H9 (cell line): ENCODE measurements around the gene CCDC124. TPM values are rescaled to one million over a fixed set of nuclear protein-coding genes. Genes with fewer than 3 reads are reported as not detected.
"Not testable (repeated sequence)": the region's sequence is repeated elsewhere in the genome, so short reads cannot be mapped to it uniquely, and the experiment has no call there.

Source experiments
- DNase-seq: peaks from one replicate; pipeline ENCODE4 v3.0.0-alpha.2; 2017
- H2AFZ ChIP-seq: one replicate; pipeline ENCODE4 v1.6.1; 2013; ENCODE audit warnings: mild to moderate bottlenecking, low read length, control low read depth, moderate library complexity
- H2AK5ac ChIP-seq: 2 replicates; pipeline ENCODE4 v1.6.1; 2013; ENCODE audit warnings: low read length, control low read depth, mixed read lengths; ENCODE audit not compliant: insufficient read length
- H2BK120ac ChIP-seq: one replicate; pipeline ENCODE4 v1.6.1; 2013; ENCODE audit warnings: low read depth, mild to moderate bottlenecking, low read length, control low read depth, inconsistent platforms; ENCODE audit not compliant: poor library complexity, severe bottlenecking
- H2BK12ac ChIP-seq: 2 replicates; pipeline ENCODE4 v1.6.1; 2013; ENCODE audit warnings: low read length, control low read depth, mixed read lengths, low read depth; ENCODE audit not compliant: insufficient read length
- H2BK15ac ChIP-seq: 2 replicates; pipeline ENCODE4 v1.6.1; 2013; ENCODE audit warnings: low read depth, low read length, control low read depth
- H2BK20ac ChIP-seq: one replicate; pipeline ENCODE4 v1.6.1; 2013; ENCODE audit warnings: low read depth, mild to moderate bottlenecking, low read length, control low read depth, inconsistent platforms; ENCODE audit not compliant: poor library complexity, severe bottlenecking
- H2BK5ac ChIP-seq: 2 replicates; pipeline ENCODE4 v1.6.1; 2013; ENCODE audit warnings: low read length, control low read depth, mixed read lengths; ENCODE audit not compliant: insufficient read length
- H3K14ac ChIP-seq: 2 replicates; pipeline ENCODE4 v1.6.1; 2013; ENCODE audit warnings: low read length, control low read depth; ENCODE audit not compliant: insufficient read depth
- H3K18ac ChIP-seq: 2 replicates; pipeline ENCODE4 v1.6.1; 2013; ENCODE audit warnings: low read depth, mild to moderate bottlenecking, mixed read lengths, low read length, control low read depth; ENCODE audit not compliant: insufficient read length
- H3K23ac ChIP-seq: 2 replicates; pipeline ENCODE4 v1.6.1; 2013; ENCODE audit warnings: low read length, control low read depth, mixed read lengths, low read depth; ENCODE audit not compliant: insufficient read length
- H3K23me2 ChIP-seq: 2 replicates; pipeline ENCODE4 v1.6.1; 2013; ENCODE audit warnings: low read depth, mild to moderate bottlenecking, mixed read lengths, low read length, control low read depth; ENCODE audit not compliant: insufficient read length, poor library complexity, severe bottlenecking
- H3K27ac ChIP-seq: 2 replicates; pipeline ENCODE4 v1.5.1; 2013; ENCODE audit warnings: low read length, control low read depth, mixed read lengths, low read depth; ENCODE audit not compliant: insufficient read length
- H3K27me3 ChIP-seq: 2 replicates; pipeline ENCODE4 v1.6.1; 2013; ENCODE audit warnings: low read length, control low read depth, inconsistent platforms; ENCODE audit not compliant: insufficient read depth
- H3K4ac ChIP-seq: 2 replicates; pipeline ENCODE4 v1.6.1; 2013; ENCODE audit warnings: low read depth, mild to moderate bottlenecking, control low read depth, inconsistent platforms, low read length, moderate library complexity
- H3K4me1 ChIP-seq: 2 replicates; pipeline ENCODE4 v1.6.1; 2013; ENCODE audit warnings: low read length, control low read depth, inconsistent platforms; ENCODE audit not compliant: insufficient read depth
- H3K4me2 ChIP-seq: 2 replicates; pipeline ENCODE4 v1.6.1; 2013; ENCODE audit warnings: low read length, control low read depth, mixed read lengths; ENCODE audit not compliant: insufficient read length, insufficient read depth
- H3K56ac ChIP-seq: 2 replicates; pipeline ENCODE4 v1.6.1; 2013; ENCODE audit warnings: low read depth, mild to moderate bottlenecking, mixed read lengths, low read length, control low read depth; ENCODE audit not compliant: insufficient read length
- H3K79me1 ChIP-seq: 2 replicates; pipeline ENCODE4 v1.6.1; 2013; ENCODE audit warnings: low read depth, mild to moderate bottlenecking, moderate library complexity, low read length, control low read depth, inconsistent platforms; ENCODE audit not compliant: insufficient read depth, poor library complexity, severe bottlenecking
- H3K79me2 ChIP-seq: 2 replicates; pipeline ENCODE4 v1.6.1; 2013; ENCODE audit warnings: low read length, control low read depth, inconsistent platforms; ENCODE audit not compliant: insufficient read depth
- H3K9ac ChIP-seq: 2 replicates; pipeline ENCODE4 v1.6.1; 2013; ENCODE audit warnings: low read length, control low read depth, mixed read lengths; ENCODE audit not compliant: insufficient read length; ENCODE audit errors: extremely low read depth
- H3K9me3 ChIP-seq: one replicate; pipeline ENCODE4 v1.6.1; 2013; ENCODE audit warnings: low read depth, low read length, inconsistent platforms; ENCODE audit not compliant: control insufficient read depth
- H3T11ph ChIP-seq: one replicate; pipeline ENCODE4 v1.6.1; 2013; ENCODE audit warnings: mild to moderate bottlenecking, low read length, control low read depth, inconsistent platforms
- H4K20me1 ChIP-seq: one replicate; pipeline ENCODE4 v1.6.1; 2013; ENCODE audit not compliant: control insufficient read depth, insufficient read length, insufficient read depth
- H4K5ac ChIP-seq: 2 replicates; pipeline ENCODE4 v1.6.1; 2013; ENCODE audit warnings: low read depth, mild to moderate bottlenecking, mixed read lengths, low read length, control low read depth; ENCODE audit not compliant: insufficient read length
- H4K8ac ChIP-seq: replicated peaks from 2 replicates; pipeline ENCODE4 v1.6.1; 2013; ENCODE audit warnings: low read length, control low read depth, mixed read lengths, low read depth; ENCODE audit not compliant: insufficient read length
- H4K91ac ChIP-seq: 2 replicates; pipeline ENCODE4 v1.6.1; 2013; ENCODE audit warnings: low read depth, mild to moderate bottlenecking, moderate library complexity, mixed read lengths, low read length, control low read depth; ENCODE audit not compliant: insufficient read length
- H3K27ac Mint-ChIP-seq, 3 experiments: 2 replicates in 2 of 3; 3 replicates in 1 of 3; pipeline ENCODE4 v1.8.0; 2020 to 2021; ENCODE audit warnings: mixed read lengths in 3 of 3, mild to moderate bottlenecking in 1 of 3, moderate library complexity in 1 of 3
- H3K27me3 Mint-ChIP-seq: 2 replicates; pipeline ENCODE4 v1.8.0; 2021; ENCODE audit warnings: low read depth, mild to moderate bottlenecking, moderate library complexity, mixed read lengths
- H3K36me3 Mint-ChIP-seq, 3 experiments: 2 replicates in 2 of 3; 3 replicates in 1 of 3; pipeline ENCODE4 v1.8.0; 2020 to 2021; ENCODE audit warnings: low read depth in 3 of 3, mixed read lengths in 3 of 3; ENCODE audit not compliant: insufficient read depth in 1 of 3
- H3K4me1 Mint-ChIP-seq, 2 experiments: 2 replicates each; pipeline ENCODE4 v1.8.0; 2020; ENCODE audit warnings: mixed read lengths in 2 of 2
- H3K4me3 Mint-ChIP-seq, 2 experiments: 2 replicates in 1 of 2; 3 replicates in 1 of 2; pipeline ENCODE4 v1.8.0; 2020 to 2021; ENCODE audit warnings: mild to moderate bottlenecking in 2 of 2, mixed read lengths in 2 of 2, moderate library complexity in 1 of 2
- H3K9me3 Mint-ChIP-seq, 2 experiments: 2 replicates in 1 of 2; 3 replicates in 1 of 2; pipeline ENCODE4 v1.8.0; 2020; ENCODE audit warnings: mild to moderate bottlenecking in 2 of 2, mixed read lengths in 2 of 2, moderate library complexity in 1 of 2
- WGBS: extraction: QIAGEN DNeasy Blood & Tissue Kit; methylation state at CpG from one replicate; pipeline ENCODE4 v1.1.7; 2013; ENCODE audit warnings: missing lambda C conversion rate, low lambda C conversion rate, mixed read lengths; ENCODE audit not compliant: insufficient read length; ENCODE audit errors: extremely low coverage; 5-methylcytosine and 5-hydroxymethylcytosine counted together
- total RNA-seq: library from RNA; stranded (reverse); gene quantifications from 2 replicates; pipeline ENCODE4 v1.2.1, GENCODE V29; 2021
- TF ChIP-seq, protein P1 (sequence below): fragments of 200-600 bp; sonication (generic); conservative IDR thresholded peaks from 3 replicates; pipeline ENCODE4 v1.8.0; 2021; ENCODE audit warnings: antibody characterized with exemption, mild to moderate bottlenecking

The CCDC124 gene
- total RNA-seq, 1 experiment from 2014 or later, result 119 TPM

DNA sequence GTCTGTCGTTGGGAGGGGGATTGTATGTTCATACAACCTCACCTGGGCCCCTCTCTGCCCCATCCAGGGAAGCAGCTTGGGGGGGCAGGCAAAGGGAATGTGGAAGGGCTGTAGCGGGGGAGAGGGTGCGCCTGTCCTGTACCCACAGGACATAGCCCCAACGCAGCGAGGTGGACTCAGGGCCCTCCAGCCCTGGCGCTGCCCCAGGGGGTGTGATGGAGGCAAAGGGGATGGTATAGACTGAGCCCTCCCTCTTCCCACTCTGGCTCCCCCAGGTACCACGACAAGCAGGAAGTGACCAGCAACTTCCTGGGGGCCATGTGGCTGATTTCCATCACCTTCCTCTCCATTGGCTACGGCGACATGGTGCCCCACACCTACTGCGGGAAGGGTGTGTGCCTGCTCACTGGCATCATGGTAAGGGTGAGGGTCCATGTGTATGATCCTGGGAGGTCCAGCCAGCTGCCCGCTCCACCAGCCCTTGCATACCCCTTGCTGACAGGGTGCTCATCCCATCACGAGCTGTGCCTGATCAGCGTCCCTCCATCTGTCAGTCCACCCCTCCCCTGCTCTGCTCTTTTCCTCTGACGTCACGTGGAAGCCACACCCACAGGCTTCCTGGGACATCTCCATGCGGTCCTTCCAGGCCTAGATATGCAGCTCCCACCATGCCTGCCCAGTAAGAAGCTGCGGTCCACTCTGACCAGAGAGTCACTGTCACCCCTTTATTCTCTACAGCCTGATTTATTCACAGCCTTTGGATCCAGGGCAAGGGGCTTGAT lies 52.4 kb downstream of the CCDC124 start:
- Histone ChIP-seq H3K79me2 (no peaks in the 10 kb centered on the region), H3K4me1 (no peaks in the 10 kb centered on the region), H3K79me1 (no peaks in the 10 kb centered on the region), H4K91ac (no peak overlapping the region), H3K18ac (no peak overlapping the region), H3K14ac (no peak overlapping the region), H2BK120ac (no peak overlapping the region), H3K23ac (no peak overlapping the region), H4K5ac (no peak overlapping the region), H3K23me2 (no peaks in the 10 kb centered on the region), H4K8ac (no peak overlapping the region), H3K4me2 (no peak overlapping the region), H2AK5ac (no peak overlapping the region), H2BK15ac (no peak overlapping the region), H2BK12ac (no peak overlapping the region), H3K9ac (no peak overlapping the region), H2BK5ac (no peak overlapping the region), H3T11ph (no peak overlapping the region), H3K56ac (no peak overlapping the region), H3K9me3 (no peaks in the 10 kb centered on the region), H3K4ac (no peak overlapping the region), H4K20me1 (no peaks in the 10 kb centered on the region), H2AFZ (no peak overlapping the region), H3K27me3 (no peaks in the 10 kb centered on the region), H3K27ac (no peak overlapping the region), H2BK20ac (no peak overlapping the region)
- Mint-ChIP-seq H3K9me3 (no peaks in the 10 kb centered on the region), H3K27me3 (no peaks in the 10 kb centered on the region; the same call in 1 of the 2 replicates), H3K27ac (peak overlapping the region; percentile 38 to 54 (median 41); a peak in 3 of 7 replicates), H3K4me3 (no peak overlapping the region), H3K4me1 (peaks cover 3 to 13% of the 10 kb centered on the region in 2 experiments), H3K36me3 (peaks cover 0 to 27% (median 4%) of the 10 kb centered on the region in 3 experiments; a peak in 5 of 7 replicates)
- DNase-seq, result no peak
- WGBS, result no CpG with 5 or more reads among the region's 17 CpGs
- TF ChIP-seq, protein P1, sequence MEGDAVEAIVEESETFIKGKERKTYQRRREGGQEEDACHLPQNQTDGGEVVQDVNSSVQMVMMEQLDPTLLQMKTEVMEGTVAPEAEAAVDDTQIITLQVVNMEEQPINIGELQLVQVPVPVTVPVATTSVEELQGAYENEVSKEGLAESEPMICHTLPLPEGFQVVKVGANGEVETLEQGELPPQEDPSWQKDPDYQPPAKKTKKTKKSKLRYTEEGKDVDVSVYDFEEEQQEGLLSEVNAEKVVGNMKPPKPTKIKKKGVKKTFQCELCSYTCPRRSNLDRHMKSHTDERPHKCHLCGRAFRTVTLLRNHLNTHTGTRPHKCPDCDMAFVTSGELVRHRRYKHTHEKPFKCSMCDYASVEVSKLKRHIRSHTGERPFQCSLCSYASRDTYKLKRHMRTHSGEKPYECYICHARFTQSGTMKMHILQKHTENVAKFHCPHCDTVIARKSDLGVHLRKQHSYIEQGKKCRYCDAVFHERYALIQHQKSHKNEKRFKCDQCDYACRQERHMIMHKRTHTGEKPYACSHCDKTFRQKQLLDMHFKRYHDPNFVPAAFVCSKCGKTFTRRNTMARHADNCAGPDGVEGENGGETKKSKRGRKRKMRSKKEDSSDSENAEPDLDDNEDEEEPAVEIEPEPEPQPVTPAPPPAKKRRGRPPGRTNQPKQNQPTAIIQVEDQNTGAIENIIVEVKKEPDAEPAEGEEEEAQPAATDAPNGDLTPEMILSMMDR, result no peak

DNA sequence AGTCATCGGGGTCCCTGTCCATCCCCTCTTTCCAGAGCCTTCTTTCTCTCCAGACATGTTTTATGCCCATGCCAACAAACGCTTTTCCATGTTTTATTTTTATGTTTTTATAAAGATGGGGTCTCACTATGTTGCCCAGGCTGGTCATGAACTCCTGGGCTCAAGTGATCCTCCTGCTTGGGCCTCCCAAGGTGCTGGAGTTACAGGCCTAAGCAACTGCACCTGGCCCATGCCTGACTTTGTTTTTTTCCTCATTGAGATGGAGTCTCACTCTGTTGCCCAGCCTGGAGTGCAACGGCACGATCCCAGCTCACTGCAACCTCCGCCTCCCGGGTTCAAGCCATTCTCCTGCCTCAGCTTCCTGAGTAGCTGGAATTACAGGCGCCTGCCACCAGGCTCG lies 53.8 kb downstream of the CCDC124 start:
- not testable (repeated sequence) for H3K14ac ChIP-seq, H3K4me3 Mint-ChIP-seq, H3T11ph ChIP-seq, H3K27me3 ChIP-seq, H4K91ac ChIP-seq, H3K18ac ChIP-seq, H3K23me2 ChIP-seq, H2BK12ac ChIP-seq, H3K4me1 ChIP-seq, H3K27ac ChIP-seq, H3K9me3 Mint-ChIP-seq, H2BK120ac ChIP-seq, H3K9me3 ChIP-seq, H4K8ac ChIP-seq, H2BK5ac ChIP-seq, H2BK15ac ChIP-seq, H3K27me3 Mint-ChIP-seq, H2BK20ac ChIP-seq, H3K27ac Mint-ChIP-seq, H3K4me2 ChIP-seq, H3K56ac ChIP-seq, H3K79me1 ChIP-seq, H3K79me2 ChIP-seq, DNase-seq, H3K4ac ChIP-seq, H3K9ac ChIP-seq, H4K5ac ChIP-seq, H4K20me1 ChIP-seq, H2AFZ ChIP-seq, H3K23ac ChIP-seq, H2AK5ac ChIP-seq
- Mint-ChIP-seq H3K36me3 (peaks cover 0 to 24% (median 1%) of the 10 kb centered on the region in 3 experiments; a peak in 5 of 7 replicates), H3K4me1 (peaks cover 3 to 13% of the 10 kb centered on the region in 2 experiments)
- WGBS, result no CpG with 5 or more reads among the region's 8 CpGs
